DOHH2 (cell line): Measurements from ENCODE around the gene ITPR2.

Source experiments
- CTCF ChIP-seq: fragments of 200-600 bp; sonication (generic); IDR thresholded peaks from one replicate; pipeline ENCODE4 v1.5.1; 2014; ENCODE audit warnings: antibody characterized with exemption, mild to moderate bottlenecking, low read depth, low read length; ENCODE audit not compliant: poor library complexity, severe bottlenecking
- EZH2phosphoT487 ChIP-seq: fragments of 200-600 bp; sonication (generic); IDR thresholded peaks from 2 replicates; pipeline ENCODE4 v1.6.1; 2017; ENCODE audit warnings: borderline replicate concordance, mild to moderate bottlenecking, antibody characterized with exemption, low read length, moderate library complexity, mixed read lengths

- TF ChIP-seq CTCF = no peak
- TF ChIP-seq EZH2phosphoT487 = no peak
These were observed 146.6 kb downstream of the ITPR2 start for GRCh38 chr12:26686408-26686807.
